K562 (cell line): ENCODE data around the gene ANKRD65. TPM values are rescaled to one million over a fixed set of nuclear protein-coding genes. Genes with fewer than 3 reads are reported as not detected.

ENCODE experiments used
- CHD1 ChIP-seq: fragments of 200-600 bp; sonication (generic); IDR thresholded peaks from one replicate; pipeline ENCODE4 v1.6.1; 2012; ENCODE audit warnings: mild to moderate bottlenecking, moderate library complexity, low read length, inconsistent platforms
- CHD2 ChIP-seq: IDR thresholded peaks from 2 replicates; pipeline ENCODE4 v1.6.1; 2011; ENCODE audit warnings: low read depth, low read length
- HOMEZ ChIP-seq: fragments of 250-450 bp; sonication (Bioruptor Pico); IDR thresholded peaks from 2 replicates; pipeline ENCODE4 v1.4.0; 2020; ENCODE audit warnings: mild to moderate bottlenecking, moderate library complexity
- MBD2 ChIP-seq: sonication (generic); IDR thresholded peaks from 2 replicates; pipeline ENCODE4 v1.6.1; 2016; ENCODE audit warnings: low read depth, borderline replicate concordance
- PHF21A ChIP-seq: fragments of 450-650 bp; IDR thresholded peaks from 2 replicates; pipeline ENCODE4 v1.6.1; 2017; ENCODE audit warnings: low read depth, borderline replicate concordance
- RBM17 ChIP-seq: fragments of 200-400 bp; formaldehyde crosslinking; IDR thresholded peaks from 2 replicates; pipeline ENCODE4 v1.6.1; 2017; ENCODE audit warnings: low read depth, mild to moderate bottlenecking, low read length, borderline replicate concordance
- THAP7 ChIP-seq: fragments of 250-450 bp; sonication (Bioruptor Pico); IDR thresholded peaks from 2 replicates; pipeline ENCODE4 v1.5.0; 2021
- USF2 ChIP-seq: sonication (generic); formaldehyde crosslinking; IDR thresholded peaks from 2 replicates; pipeline ENCODE4 v1.5.0; 2020; ENCODE audit warnings: missing genetic modification reagents
- ZNF212 ChIP-seq: fragments of 450-650 bp; formaldehyde crosslinking; IDR thresholded peaks from 2 replicates; pipeline ENCODE4 v1.4.0; 2020; ENCODE audit warnings: mild to moderate bottlenecking
- ZNF318 ChIP-seq, 2 experiments: fragments of 450-650 bp; IDR thresholded peaks; 2 replicates each; pipeline ENCODE4 v1.6.1; 2016; ENCODE audit warnings: mild to moderate bottlenecking in 2 of 2, borderline replicate concordance in 1 of 2, low read depth in 1 of 2, moderate library complexity in 1 of 2
- ZNF507 ChIP-seq: conservative IDR thresholded peaks from 2 replicates; pipeline ENCODE4 v1.6.1; 2017; ENCODE audit warnings: missing genetic modification characterization, missing compliant biosample characterization
- ZNF766 ChIP-seq: fragments of 200-800 bp; sonication (Bioruptor generic); conservative IDR thresholded peaks from 2 replicates; pipeline ENCODE4 v1.6.1; 2016; ENCODE audit warnings: missing genetic modification characterization, missing compliant biosample characterization
- ZNF778 ChIP-seq: fragments of 450-650 bp; formaldehyde crosslinking; IDR thresholded peaks from 2 replicates; pipeline ENCODE4 v1.4.0; 2020; ENCODE audit warnings: mild to moderate bottlenecking, moderate library complexity
- polyA plus RNA-seq, 8 experiments: library from polyadenylated mRNA; depleted of rRNA in 4 of 8; stranded (reverse) in 5 of 8; unstranded in 3 of 8; fragments of >200 nt; fragmentation: Nextera tagmentation in 2 of 8; fragmentation: Illumina TruSeq in 1 of 8; extraction: Ambion mirVana in 2 of 8; extraction: Trizol in 1 of 8; gene quantifications; 2 replicates each; pipeline versions ENCODE4 v1.2.1 to v1.2.3, GENCODE V29; 2011 to 2014; ENCODE audit warnings: inconsistent platforms in 1 of 8, missing spikeins in 1 of 8
- total RNA-seq, 7 experiments: library from RNA; depleted of rRNA in 6 of 7; stranded (reverse); fragments of >200 nt in 6 of 7; fragmentation: Illumina TruSeq in 2 of 7; extraction: Trizol in 2 of 7; gene quantifications; 2 replicates each; pipeline versions ENCODE4 v1.2.1 to v1.2.3, GENCODE V29; 2011 to 2021; ENCODE audit warnings: low replicate concordance in 1 of 7
- TF ChIP-seq, protein P1 (sequence below): sonication (generic); IDR thresholded peaks from 2 replicates; pipeline ENCODE4 v1.6.1; 2016

ANKRD65 gene
- total and polyA plus RNA-seq, 9 of the 15 experiments (the other 6 are each of a cell fraction or from before 2014, with no cell fraction given) = not detected

DNA sequence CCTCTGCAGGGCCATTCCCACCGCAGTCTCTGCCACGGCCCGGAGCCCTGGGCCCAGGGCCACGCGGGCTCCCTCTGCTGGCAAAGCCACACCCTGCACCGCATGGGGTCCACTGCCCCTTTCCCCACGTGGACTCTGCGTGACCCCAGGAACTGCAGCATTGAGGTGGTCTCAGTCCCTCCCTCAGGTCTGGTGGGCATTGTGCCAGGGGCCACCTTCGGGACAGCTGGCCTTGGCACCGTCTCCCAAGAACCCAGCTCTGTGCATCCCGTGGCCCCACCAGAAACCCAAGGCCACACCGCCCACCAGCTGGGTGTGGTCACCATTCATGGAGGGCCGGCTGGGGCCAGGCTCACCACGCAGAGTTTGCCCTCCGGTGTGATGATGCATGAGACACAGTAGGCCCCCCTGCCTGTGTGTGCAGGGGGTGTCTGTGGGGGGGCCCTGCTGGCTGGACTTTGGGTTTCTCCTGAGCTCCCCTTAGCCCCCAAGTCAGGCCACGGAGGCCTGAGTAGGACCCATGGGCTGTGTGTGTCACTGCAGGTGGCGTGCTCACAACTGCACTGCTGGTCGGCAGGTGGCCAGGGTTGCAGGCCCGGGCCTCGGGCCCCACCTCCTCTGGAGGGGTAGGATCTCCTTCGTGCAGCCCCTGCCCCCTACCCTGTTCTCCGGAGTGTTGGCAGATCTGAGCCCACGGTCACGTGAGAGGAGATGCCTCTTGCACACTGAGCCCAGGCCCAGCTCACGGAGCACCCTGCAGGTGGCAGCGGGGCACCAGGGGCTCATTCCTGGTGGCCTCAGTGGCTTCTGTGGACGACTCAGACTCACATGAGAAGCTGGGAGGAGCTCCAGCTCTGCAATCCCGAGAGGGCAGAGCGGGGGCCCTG lies 20.2 kb upstream of the ANKRD65 start (continued):
- TF ChIP-seq ZNF318 (IDR thresholded peaks at IDR 0.05; ENCODE audit: borderline replicate concordance in 1 of 2, low read depth in 1 of 2) (no peak), USF2 (peak; percentile 11), THAP7 (CRISPR knock-in tag) (no peak), CHD1 (no peak), ZNF778 (CRISPR knock-in tag) (no peak), ZNF212 (CRISPR knock-in tag) (no peak), CHD2 (no peak), HOMEZ (CRISPR knock-in tag) (no peak), PHF21A (no peak), ZNF766 (CRISPR knock-in tag) (no peak), RBM17 (no peak), MBD2 (no peak), ZNF507 (tag) (no peak)
- TF ChIP-seq, protein P1, sequence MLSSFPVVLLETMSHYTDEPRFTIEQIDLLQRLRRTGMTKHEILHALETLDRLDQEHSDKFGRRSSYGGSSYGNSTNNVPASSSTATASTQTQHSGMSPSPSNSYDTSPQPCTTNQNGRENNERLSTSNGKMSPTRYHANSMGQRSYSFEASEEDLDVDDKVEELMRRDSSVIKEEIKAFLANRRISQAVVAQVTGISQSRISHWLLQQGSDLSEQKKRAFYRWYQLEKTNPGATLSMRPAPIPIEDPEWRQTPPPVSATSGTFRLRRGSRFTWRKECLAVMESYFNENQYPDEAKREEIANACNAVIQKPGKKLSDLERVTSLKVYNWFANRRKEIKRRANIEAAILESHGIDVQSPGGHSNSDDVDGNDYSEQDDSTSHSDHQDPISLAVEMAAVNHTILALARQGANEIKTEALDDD = no peak
